MCF 10A (cell line): Measurements from ENCODE around the gene TRNAU1AP. TPM values are rescaled to one million over a fixed set of nuclear protein-coding genes. Genes with fewer than 3 reads are reported as not detected.

Experiments used
- BruUV-seq: library from RNA; stranded (reverse); fragments of 400-500 nt; replicated peaks from 2 replicates; lab custom pipeline; 2021; lab: Mats Ljungman, UMichigan
- CTCF ChIA-PET: fragments of 300-600 bp; sonication (Branson Sonifier 250); formaldehyde crosslinking; extraction: SDS; loops from one replicate; lab custom pipeline; 2021; ENCODE audit warnings: antibody characterized with exemption, inconsistent platforms; lab: Yijun Ruan, JAX
- POLR2A ChIA-PET: fragments of 300-600, 350-650 bp; sonication (Branson Sonifier 250); formaldehyde crosslinking; extraction: SDS; loops from one replicate; lab custom pipeline; 2020; ENCODE audit warnings: antibody characterized with exemption, inconsistent platforms; lab: Yijun Ruan, JAX
- DNase-seq: peaks from one replicate; pipeline ENCODE4 v3.0.0-alpha.2; 2018; ENCODE audit not compliant: unreplicated experiment
- H3K27ac Mint-ChIP-seq: one replicate; pipeline ENCODE4 v1.8.0; 2022; ENCODE audit warnings: mild to moderate bottlenecking, low read depth, mixed read lengths; ENCODE audit not compliant: unreplicated experiment
- H3K27me3 Mint-ChIP-seq: one replicate; pipeline ENCODE4 v1.8.0; 2022; ENCODE audit warnings: mixed read lengths; ENCODE audit not compliant: insufficient read depth, unreplicated experiment
- H3K36me3 Mint-ChIP-seq: one replicate; pipeline ENCODE4 v1.8.0; 2022; ENCODE audit warnings: mild to moderate bottlenecking, moderate library complexity, mixed read lengths; ENCODE audit not compliant: insufficient read depth, unreplicated experiment
- H3K4me1 Mint-ChIP-seq: one replicate; pipeline ENCODE4 v1.8.0; 2022; ENCODE audit warnings: mixed read lengths; ENCODE audit not compliant: insufficient read depth, unreplicated experiment
- H3K4me3 Mint-ChIP-seq: one replicate; pipeline ENCODE4 v1.8.0; 2022; ENCODE audit warnings: mild to moderate bottlenecking, moderate library complexity, mixed read lengths; ENCODE audit not compliant: unreplicated experiment
- H3K9me3 Mint-ChIP-seq: one replicate; pipeline ENCODE4 v1.8.0; 2022; ENCODE audit warnings: mixed read lengths; ENCODE audit not compliant: unreplicated experiment
- CTCF ChIP-seq: fragments of 200-600 bp; IDR thresholded peaks from one replicate; pipeline ENCODE4 v1.8.0; 2022; ENCODE audit warnings: antibody characterized with exemption, mild to moderate bottlenecking; ENCODE audit not compliant: unreplicated experiment
- intact Hi-C: fragments of 100-400 bp; cut with micrococcal nuclease; formaldehyde crosslinking; loops from 2 replicates; pipeline ENCODE4 v1.14.1; 2022
- total RNA-seq: library from RNA; stranded (reverse); gene quantifications from 2 replicates; pipeline ENCODE4 v1.2.3, GENCODE V29; 2022

The TRNAU1AP gene
- total RNA-seq, 1 experiment from 2014 or later: 28.2 TPM

GRCh38 chr1:28506907-28507246 is 46.0 kb upstream of the TRNAU1AP start:
- Mint-ChIP-seq H3K36me3 (peaks cover 67% of the 10 kb centered on the region), H3K27ac (peak overlapping the region; percentile 98), H3K9me3 (no peaks in the 10 kb centered on the region), H3K27me3 (no peaks in the 10 kb centered on the region), H3K4me3 (peak overlapping the region; percentile 95), H3K4me1 (peaks cover 18% of the 10 kb centered on the region)
- POLR2A ChIA-PET: interaction anchor here (0.6 to 14.1 kb wide), 23 partner anchors 10 to 734 kb away, joined by 3 to 237 read pairs (median 7); partner anchors contain the start of genes ATP5IF1, EYA3, GMEB1 and MED18
- no peak for DNase-seq
- BruUV-seq: no TSS peak
- CTCF ChIA-PET: interaction anchor here (0.6 to 0.8 kb wide), 5 partner anchors 46 to 101 kb away, joined by 3 to 5 read pairs (median 3); no protein-coding TSS in a partner anchor
- TF ChIP-seq CTCF: no peak
- intact Hi-C loops: loop anchor here (2.0 kb wide), 1 partner anchor 98 kb away; no protein-coding TSS in a partner anchor

- TF ChIP-seq CTCF: no peak
- no peaks in the 10 kb centered on the region for H3K9me3 Mint-ChIP-seq
- no TSS peak for BruUV-seq
- H3K4me3 Mint-ChIP-seq: peak overlapping the region; percentile 95
- ChIA-PET CTCF (interaction anchor here (0.6 to 1.7 kb wide), 6 partner anchors 46 to 101 kb away, joined by 3 to 8 read pairs (median 4); no protein-coding TSS in a partner anchor), POLR2A (interaction anchor here (0.6 to 14.1 kb wide), 30 partner anchors 10 to 734 kb away, joined by 3 to 237 read pairs (median 6); partner anchors contain the start of genes ATP5IF1, EYA3, GMEB1 and MED18)
- DNase-seq: peak; percentile 40
- H3K27ac Mint-ChIP-seq: peak overlapping the region; percentile 98
- peaks cover 70% of the 10 kb centered on the region for H3K36me3 Mint-ChIP-seq
- peaks cover 19% of the 10 kb centered on the region for H3K4me1 Mint-ChIP-seq
- intact Hi-C loops: loop anchor here (2.0 kb wide), 1 partner anchor 98 kb away; no protein-coding TSS in a partner anchor
- no peaks in the 10 kb centered on the region for H3K27me3 Mint-ChIP-seq
Observed at GRCh38 chr1:28507247-28507645, 45.6 kb upstream of the TRNAU1AP start.

DNA sequence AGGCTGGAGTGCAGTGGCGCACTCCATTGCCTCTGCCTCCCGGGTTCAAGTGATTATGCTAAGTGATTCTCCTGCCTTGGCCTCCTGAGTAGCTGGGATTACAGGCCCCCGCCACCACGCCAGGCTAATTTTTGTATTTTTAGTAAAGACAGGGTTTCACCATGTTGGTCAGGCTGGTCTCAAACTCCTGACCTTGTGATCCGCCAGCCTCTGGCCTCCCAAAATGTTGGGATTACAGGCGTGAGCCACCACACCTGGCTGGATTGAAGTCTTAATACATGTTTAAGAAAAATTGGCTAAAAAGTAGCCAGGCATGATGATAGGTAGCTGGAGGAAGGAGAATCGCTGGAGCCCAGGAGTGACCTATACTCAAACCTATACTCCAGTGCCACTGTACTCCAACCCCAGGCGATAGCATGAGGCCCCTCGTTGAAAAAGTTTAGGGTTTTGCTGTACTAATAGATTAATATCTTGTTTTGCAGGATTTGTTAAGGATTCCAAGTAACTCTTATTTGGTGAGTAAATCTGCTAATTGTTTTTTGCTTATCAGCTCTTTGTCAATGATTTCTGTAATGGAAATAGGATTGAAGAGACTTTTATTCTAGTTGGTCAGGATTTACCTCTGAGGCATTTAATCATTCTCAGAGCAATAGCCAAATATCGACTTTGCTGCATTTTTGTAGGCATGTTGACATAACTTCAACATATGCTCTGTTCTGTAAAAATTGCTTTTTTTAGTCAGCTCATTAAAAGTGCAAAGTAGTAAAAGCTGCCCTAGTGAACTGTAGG is 45.0 kb upstream of the TRNAU1AP start:
- H3K4me1 Mint-ChIP-seq: peaks cover 25% of the 10 kb centered on the region
- BruUV-seq: no TSS peak

More for the DNA sequence above, 45.0 kb upstream of the TRNAU1AP start:
- POLR2A ChIA-PET: interaction anchor here (0.5 to 14.1 kb wide), 35 partner anchors 9 to 674 kb away, joined by 3 to 237 read pairs (median 7); partner anchors contain the start of genes ATP5IF1, EYA3, GMEB1 and MED18
- DNase-seq: peak; percentile 23
- Mint-ChIP-seq H3K27me3 (no peaks in the 10 kb centered on the region), H3K27ac (peak overlapping the region; percentile 98), H3K9me3 (no peaks in the 10 kb centered on the region), H3K36me3 (peaks cover 76% of the 10 kb centered on the region), H3K4me3 (peak overlapping the region; percentile 95)
- CTCF ChIA-PET: interaction anchor here (0.6 to 1.7 kb wide), 6 partner anchors 46 to 129 kb away, joined by 3 to 8 read pairs (median 4); no protein-coding TSS in a partner anchor
- intact Hi-C loops: loop anchor here (2.0 kb wide), 1 partner anchor 99 kb away; no protein-coding TSS in a partner anchor
- no peak for TF ChIP-seq CTCF
